Suppressor macrophage treated with lipopolysaccharide for 4 hours (primary cell): Measurements from ENCODE around the gene RAP2B.
"Not testable (repeated sequence)": the region's sequence is repeated elsewhere in the genome, so short reads cannot be mapped to it uniquely, and the experiment has no call there.

Experiments
- DNase-seq: peaks from one replicate; pipeline ENCODE4 v3.0.0-alpha.2; 2020

Gene RAP2B

GRCh38 chr3:153161138-153161713 lies 800 bp upstream of the RAP2B start:
- peak; percentile 98 for DNase-seq

- DNase-seq = peak; percentile 69
These were observed 727 bp downstream of the RAP2B start for GRCh38 chr3:153162513-153163392.

- peak; percentile 33 for DNase-seq
These were observed 1.3 kb downstream of the RAP2B start for GRCh38 chr3:153163393-153163724.

GRCh38 chr3:153163756-153164550 lies 1.9 kb downstream of the RAP2B start:
- peak; percentile 29 for DNase-seq

GRCh38 chr3:153165261-153165681 lies 3.2 kb downstream of the RAP2B start:
- DNase-seq = peak; percentile 49

GRCh38 chr3:153166206-153166605 lies 4.2 kb downstream of the RAP2B start:
- no peak for DNase-seq

- DNase-seq = peak; percentile 51
These were observed 4.8 kb downstream of the RAP2B start for GRCh38 chr3:153166796-153167195.

- no peak for DNase-seq
These were observed 7.9 kb downstream of the RAP2B start for GRCh38 chr3:153169793-153170383.

GRCh38 chr3:153171256-153171655 lies 9.2 kb downstream of the RAP2B start:
- no peak for DNase-seq

- no peak for DNase-seq
These were observed 9.9 kb downstream of the RAP2B start for GRCh38 chr3:153171918-153172317.

- no peak for DNase-seq
These were observed 11.1 kb downstream of the RAP2B start for GRCh38 chr3:153172796-153173757.

GRCh38 chr3:153173758-153174516 lies 11.9 kb downstream of the RAP2B start:
- DNase-seq = no peak

GRCh38 chr3:153176197-153176596 lies 14.2 kb downstream of the RAP2B start:
- no peak for DNase-seq

GRCh38 chr3:153180860-153181372 lies 18.9 kb downstream of the RAP2B start:
- peak; percentile 53 for DNase-seq

- no peak for DNase-seq
These were observed 20.7 kb downstream of the RAP2B start for GRCh38 chr3:153182501-153183293.

- DNase-seq = no peak
These were observed 28.9 kb downstream of the RAP2B start for GRCh38 chr3:153190923-153191322.

GRCh38 chr3:153192327-153192726 lies 30.3 kb downstream of the RAP2B start:
- DNase-seq = no peak

GRCh38 chr3:153193786-153194476 lies 31.9 kb downstream of the RAP2B start:
- not testable (repeated sequence) for DNase-seq

GRCh38 chr3:153195349-153195879 lies 33.4 kb downstream of the RAP2B start:
- no peak for DNase-seq
